ENCODE results near the gene TP53.
A peak's percentile ranks its signal among the peaks of the same experiment; 100 is the strongest.

TP53 gene

DNA sequence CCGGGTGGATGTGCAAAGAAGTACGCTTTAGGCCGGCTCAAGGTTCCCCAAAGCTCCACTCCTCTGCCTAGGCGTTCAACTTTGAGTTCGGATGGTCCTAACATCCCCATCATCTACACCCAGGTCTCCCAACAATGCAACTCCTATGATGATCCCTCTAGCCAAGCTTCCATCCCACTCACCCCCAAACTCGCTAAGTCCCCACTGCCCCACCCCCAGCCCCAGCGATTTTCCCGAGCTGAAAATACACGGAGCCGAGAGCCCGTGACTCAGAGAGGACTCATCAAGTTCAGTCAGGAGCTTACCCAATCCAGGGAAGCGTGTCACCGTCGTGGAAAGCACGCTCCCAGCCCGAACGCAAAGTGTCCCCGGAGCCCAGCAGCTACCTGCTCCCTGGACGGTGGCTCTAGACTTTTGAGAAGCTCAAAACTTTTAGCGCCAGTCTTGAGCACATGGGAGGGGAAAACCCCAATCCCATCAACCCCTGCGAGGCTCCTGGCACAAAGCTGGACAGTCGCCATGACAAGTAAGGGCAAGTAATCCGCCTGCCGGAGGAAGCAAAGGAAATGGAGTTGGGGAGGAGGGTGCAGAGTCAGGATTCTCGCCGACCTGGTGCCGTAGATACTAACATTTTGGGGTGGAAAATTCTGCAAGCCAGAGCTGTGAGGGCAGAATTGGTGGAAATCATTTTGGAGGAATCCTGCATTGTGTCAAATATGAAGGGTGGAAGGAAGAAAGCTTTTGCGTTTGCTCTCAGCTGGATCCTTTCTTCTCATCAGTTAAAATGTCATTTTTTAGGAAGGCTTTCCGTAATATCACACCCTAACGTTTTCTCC is at the start of gene TP53:
Gene TP53 (minus strand): TSS at position 419 of the 836 bp plus-strand sequence. CDS start 10,896 bp downstream, outside the sequence.
- TF ChIP-seq, protein P1, sequence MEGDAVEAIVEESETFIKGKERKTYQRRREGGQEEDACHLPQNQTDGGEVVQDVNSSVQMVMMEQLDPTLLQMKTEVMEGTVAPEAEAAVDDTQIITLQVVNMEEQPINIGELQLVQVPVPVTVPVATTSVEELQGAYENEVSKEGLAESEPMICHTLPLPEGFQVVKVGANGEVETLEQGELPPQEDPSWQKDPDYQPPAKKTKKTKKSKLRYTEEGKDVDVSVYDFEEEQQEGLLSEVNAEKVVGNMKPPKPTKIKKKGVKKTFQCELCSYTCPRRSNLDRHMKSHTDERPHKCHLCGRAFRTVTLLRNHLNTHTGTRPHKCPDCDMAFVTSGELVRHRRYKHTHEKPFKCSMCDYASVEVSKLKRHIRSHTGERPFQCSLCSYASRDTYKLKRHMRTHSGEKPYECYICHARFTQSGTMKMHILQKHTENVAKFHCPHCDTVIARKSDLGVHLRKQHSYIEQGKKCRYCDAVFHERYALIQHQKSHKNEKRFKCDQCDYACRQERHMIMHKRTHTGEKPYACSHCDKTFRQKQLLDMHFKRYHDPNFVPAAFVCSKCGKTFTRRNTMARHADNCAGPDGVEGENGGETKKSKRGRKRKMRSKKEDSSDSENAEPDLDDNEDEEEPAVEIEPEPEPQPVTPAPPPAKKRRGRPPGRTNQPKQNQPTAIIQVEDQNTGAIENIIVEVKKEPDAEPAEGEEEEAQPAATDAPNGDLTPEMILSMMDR (IDR thresholded peaks at IDR 0.05; ENCODE audit: unreplicated experiment in 3 of 3), result no peak
- no peaks in the 10 kb centered on the region for H3K9me3 Mint-ChIP-seq
- peak within 1 kb of the TSS; percentile 100 for H3K27ac Mint-ChIP-seq
- H3K36me3 Mint-ChIP-seq (ENCODE audit: low read depth), result peaks cover 9% of the 10 kb centered on the region
- no peaks in the 10 kb centered on the region for H3K27me3 Mint-ChIP-seq (ENCODE audit: low read depth)
- peaks cover 22% of the 10 kb centered on the region for H3K4me1 Mint-ChIP-seq
- H3K4me3 Mint-ChIP-seq, result peak within 1 kb of the TSS; percentile 93 to 98 (median 98)

DNA sequence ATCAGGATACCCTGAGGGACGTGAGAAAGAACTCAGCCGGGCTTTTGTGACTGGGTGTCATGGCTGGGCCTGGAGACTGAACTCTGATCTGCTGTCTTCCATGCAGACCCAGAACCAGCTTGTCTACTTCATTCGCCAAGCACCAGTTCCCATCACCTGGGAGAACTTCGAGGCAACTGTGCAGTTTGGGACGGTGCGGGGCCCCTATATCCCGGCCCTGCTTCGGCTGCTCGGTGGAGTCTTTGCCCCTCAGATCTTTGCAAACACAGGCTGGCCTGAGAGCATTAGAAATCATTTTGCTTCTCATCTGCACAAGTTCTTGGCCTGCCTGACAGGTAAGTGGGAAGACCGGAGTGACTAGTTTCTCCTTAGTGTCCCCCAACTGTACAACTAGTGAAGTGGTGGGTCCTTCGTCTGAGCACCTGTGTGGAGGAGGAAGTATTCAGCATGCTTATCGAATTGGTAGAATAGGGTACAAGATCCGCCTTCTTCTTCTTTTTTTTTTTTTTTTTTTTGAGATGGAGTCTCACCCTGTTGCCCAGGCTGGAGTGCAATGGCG is 45.8 kb upstream of the TP53 start:
- H3K4me3 Mint-ChIP-seq, result no peak overlapping the region
- no peaks in the 10 kb centered on the region for H3K36me3 Mint-ChIP-seq (ENCODE audit: low read depth)
- H3K4me1 Mint-ChIP-seq, result peaks cover 2% of the 10 kb centered on the region
- no peak overlapping the region for H3K27ac Mint-ChIP-seq
- H3K27me3 Mint-ChIP-seq (ENCODE audit: low read depth), result peaks cover 54% of the 10 kb centered on the region
- TF ChIP-seq, protein P1 (IDR thresholded peaks at IDR 0.05; ENCODE audit: unreplicated experiment in 3 of 3), result no peak
- no peaks in the 10 kb centered on the region for H3K9me3 Mint-ChIP-seq

DNA sequence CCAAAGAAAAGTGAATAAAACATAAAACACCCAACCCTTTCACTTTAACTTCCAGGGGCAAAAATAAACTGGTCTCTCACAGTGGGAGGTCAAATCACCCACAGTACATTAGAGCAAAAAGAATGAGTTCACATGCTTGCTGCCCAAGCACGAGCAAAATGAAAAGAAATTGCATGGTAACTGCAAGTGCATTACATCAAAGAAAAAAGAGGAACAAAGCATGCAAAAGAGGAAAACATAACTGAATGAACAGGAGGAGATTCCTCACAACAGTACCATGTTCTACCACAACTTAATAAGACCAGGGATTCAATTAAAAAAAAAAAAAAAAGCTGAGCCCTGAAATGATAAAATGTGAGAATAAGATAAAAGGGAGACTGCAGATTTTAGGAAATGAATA is 42.5 kb upstream of the TP53 start:
- Mint-ChIP-seq H3K27me3 (ENCODE audit: low read depth) (peaks cover 35% of the 10 kb centered on the region), H3K9me3 (no peaks in the 10 kb centered on the region), H3K4me3 (no peak overlapping the region), H3K4me1 (peaks cover 7% of the 10 kb centered on the region), H3K36me3 (ENCODE audit: low read depth) (no peaks in the 10 kb centered on the region), H3K27ac (no peak overlapping the region)
- TF ChIP-seq, protein P1 (IDR thresholded peaks at IDR 0.05; ENCODE audit: unreplicated experiment in 3 of 3), result no peak

DNA sequence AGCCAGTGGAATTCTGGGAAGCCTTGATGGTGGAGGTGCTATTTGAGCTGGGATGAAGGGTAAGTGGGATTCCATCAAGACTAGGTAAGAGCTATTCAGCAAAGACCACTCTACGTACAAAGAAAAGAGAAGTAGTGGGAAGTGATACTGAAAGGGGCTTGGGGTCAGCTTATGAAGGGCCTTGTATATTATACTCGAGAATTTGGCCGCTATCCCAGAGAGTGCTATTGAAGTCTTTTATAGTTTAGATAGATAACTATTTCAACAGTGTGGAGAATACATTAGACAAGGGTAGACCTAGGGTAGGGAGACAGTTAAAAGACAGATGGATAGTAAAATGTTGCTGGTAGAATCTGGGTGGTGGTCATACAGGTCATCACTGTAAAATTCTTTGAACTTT is 40.6 kb upstream of the TP53 start:
- Mint-ChIP-seq H3K4me1 (peaks cover 7% of the 10 kb centered on the region), H3K9me3 (no peaks in the 10 kb centered on the region), H3K27me3 (ENCODE audit: low read depth) (peaks cover 25% of the 10 kb centered on the region), H3K36me3 (ENCODE audit: low read depth) (no peaks in the 10 kb centered on the region), H3K27ac (peak overlapping the region in 2 of 3 experiments; percentile 27 to 58), H3K4me3 (no peak overlapping the region)
- TF ChIP-seq, protein P1 (IDR thresholded peaks at IDR 0.05; ENCODE audit: unreplicated experiment in 3 of 3), result no peak

DNA sequence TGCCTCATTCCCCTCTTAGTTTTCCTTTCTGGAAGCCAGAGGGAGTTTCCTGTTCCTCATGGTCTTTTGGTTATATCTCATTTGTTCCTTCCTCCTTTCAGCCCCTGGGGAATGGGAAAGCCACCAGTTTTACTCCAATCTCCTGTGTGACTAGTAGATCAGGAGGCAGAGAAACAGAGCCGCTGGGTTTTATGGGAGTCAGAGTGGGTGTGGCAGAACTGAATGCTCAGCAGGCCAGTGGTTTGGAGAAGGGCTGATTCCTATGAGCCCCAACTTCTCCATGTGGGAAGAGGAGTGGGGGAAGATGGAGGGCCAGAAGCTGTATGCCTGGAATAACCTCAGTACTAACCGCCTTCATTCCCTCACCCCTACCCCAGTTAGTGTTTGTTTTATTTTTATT is 34.3 kb upstream of the TP53 start:
- H3K36me3 Mint-ChIP-seq (ENCODE audit: low read depth), result no peaks in the 10 kb centered on the region
- H3K4me1 Mint-ChIP-seq, result peaks cover 18% of the 10 kb centered on the region
- H3K4me3 Mint-ChIP-seq, result no peak overlapping the region
- no peaks in the 10 kb centered on the region for H3K9me3 Mint-ChIP-seq
- H3K27me3 Mint-ChIP-seq (ENCODE audit: low read depth), result peaks cover 44% of the 10 kb centered on the region
- TF ChIP-seq, protein P1 (IDR thresholded peaks at IDR 0.05; ENCODE audit: unreplicated experiment in 3 of 3), result no peak
- no peak overlapping the region for H3K27ac Mint-ChIP-seq
